Fibroblast of lung (primary cell): ENCODE results near the gene KIAA0319L.

ENCODE experiments used
- EZH2 ChIP-seq: IDR thresholded peaks from 2 replicates; pipeline ENCODE4 v1.5.1; 2012; ENCODE audit warnings: low read length, control low read depth, mild to moderate bottlenecking; ENCODE audit errors: missing control alignments
- TF ChIP-seq, protein P1 (sequence below), 2 donors: IDR thresholded peaks in 1 of 2; conservative IDR thresholded peaks in 1 of 2; 1 replicate in 1 of 2; 2 replicates in 1 of 2; pipeline ENCODE4 v1.5.1; 2011 to 2012; ENCODE audit warnings: low read length in 2 of 2, control low read depth in 1 of 2, inconsistent platforms in 1 of 2, low read depth in 1 of 2, mild to moderate bottlenecking in 1 of 2

DNA sequence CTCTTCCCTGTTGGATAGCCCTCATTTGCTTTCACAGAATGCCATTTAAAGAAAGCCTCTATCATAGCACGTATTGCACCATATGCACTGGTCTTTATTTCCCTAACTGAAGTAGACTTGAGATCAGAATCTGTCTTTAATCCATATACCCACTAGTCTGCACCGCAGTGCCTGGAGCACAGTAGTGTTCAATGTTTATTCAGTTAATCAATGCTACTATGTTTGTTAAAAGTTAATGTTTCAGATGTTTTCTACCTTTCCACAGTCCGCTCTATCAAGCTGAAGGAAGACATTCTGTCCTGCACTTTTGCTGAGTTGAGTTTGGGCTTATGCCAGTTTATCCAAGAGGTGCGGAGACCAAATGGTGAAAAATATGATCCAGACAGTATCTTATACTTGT is 149.5 kb downstream of the KIAA0319L start:
- TF ChIP-seq, protein P1, sequence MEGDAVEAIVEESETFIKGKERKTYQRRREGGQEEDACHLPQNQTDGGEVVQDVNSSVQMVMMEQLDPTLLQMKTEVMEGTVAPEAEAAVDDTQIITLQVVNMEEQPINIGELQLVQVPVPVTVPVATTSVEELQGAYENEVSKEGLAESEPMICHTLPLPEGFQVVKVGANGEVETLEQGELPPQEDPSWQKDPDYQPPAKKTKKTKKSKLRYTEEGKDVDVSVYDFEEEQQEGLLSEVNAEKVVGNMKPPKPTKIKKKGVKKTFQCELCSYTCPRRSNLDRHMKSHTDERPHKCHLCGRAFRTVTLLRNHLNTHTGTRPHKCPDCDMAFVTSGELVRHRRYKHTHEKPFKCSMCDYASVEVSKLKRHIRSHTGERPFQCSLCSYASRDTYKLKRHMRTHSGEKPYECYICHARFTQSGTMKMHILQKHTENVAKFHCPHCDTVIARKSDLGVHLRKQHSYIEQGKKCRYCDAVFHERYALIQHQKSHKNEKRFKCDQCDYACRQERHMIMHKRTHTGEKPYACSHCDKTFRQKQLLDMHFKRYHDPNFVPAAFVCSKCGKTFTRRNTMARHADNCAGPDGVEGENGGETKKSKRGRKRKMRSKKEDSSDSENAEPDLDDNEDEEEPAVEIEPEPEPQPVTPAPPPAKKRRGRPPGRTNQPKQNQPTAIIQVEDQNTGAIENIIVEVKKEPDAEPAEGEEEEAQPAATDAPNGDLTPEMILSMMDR (conservative IDR thresholded peaks at IDR 0.05 in 1 of 2, IDR thresholded peaks at IDR 0.05 in 1 of 2; ENCODE audit: low read depth in 1 of 2, low read length in 2 of 2) = no peak
- TF ChIP-seq EZH2 = no peak
